ENCODE data around the gene CCR1.

CCR1 gene

GRCh38 chr3:46208167-46208704, at the start of gene CCR1:
TSS of gene CCR1 (minus strand) at chr3:46208313. CDS start at chr3:46204313, 4,000 bp downstream.
- peak; percentile 2 for DNase-seq

GRCh38 chr3:46252980-46253379, 44.9 kb upstream of the CCR1 start:
- DNase-seq: no peak

- no peak for DNase-seq
Observed at GRCh38 chr3:46245146-46245545, 37.0 kb upstream of the CCR1 start.

- no peak for DNase-seq
Observed at GRCh38 chr3:46243560-46243959, 35.4 kb upstream of the CCR1 start.

GRCh38 chr3:46242120-46242519, 34.0 kb upstream of the CCR1 start, which contains the start of gene CCR3:
TSS of gene CCR3 (plus strand) at chr3:46242460. CDS start at chr3:46265159, 22,699 bp downstream.
- DNase-seq: no peak

GRCh38 chr3:46239952-46240351, 31.8 kb upstream of the CCR1 start:
- DNase-seq: no peak

- no peak for DNase-seq
Observed at GRCh38 chr3:46239301-46239938, 31.3 kb upstream of the CCR1 start.

- DNase-seq: no peak
Observed at GRCh38 chr3:46238386-46238785, 30.3 kb upstream of the CCR1 start.

GRCh38 chr3:46236294-46237054, 28.4 kb upstream of the CCR1 start:
- DNase-seq: no peak

GRCh38 chr3:46235425-46235824, 27.3 kb upstream of the CCR1 start:
- DNase-seq: no peak

GRCh38 chr3:46233194-46233593, 25.1 kb upstream of the CCR1 start:
- DNase-seq: no peak

- DNase-seq: no peak
Observed at GRCh38 chr3:46231323-46231722, 23.2 kb upstream of the CCR1 start.

GRCh38 chr3:46228260-46229242, 20.4 kb upstream of the CCR1 start:
- DNase-seq: peak; percentile 22

- DNase-seq: no peak
Observed at GRCh38 chr3:46222435-46223161, 14.5 kb upstream of the CCR1 start.

- no peak for DNase-seq
Observed at GRCh38 chr3:46221938-46222337, 13.8 kb upstream of the CCR1 start.

- DNase-seq: no peak
Observed at GRCh38 chr3:46221391-46221790, 13.3 kb upstream of the CCR1 start.

GRCh38 chr3:46218196-46218709, 10.1 kb upstream of the CCR1 start:
- no peak for DNase-seq

- DNase-seq: no peak
Observed at GRCh38 chr3:46215810-46216414, 7.8 kb upstream of the CCR1 start.

- peak; percentile 4 for DNase-seq
Observed at GRCh38 chr3:46214751-46215352, 6.7 kb upstream of the CCR1 start.

GRCh38 chr3:46213201-46213600, 5.1 kb upstream of the CCR1 start:
- DNase-seq: no peak

- DNase-seq: no peak
Observed at GRCh38 chr3:46212101-46212500, 4.0 kb upstream of the CCR1 start.

Measured in NCI-H82 (cell line).